Mucosa of stomach (tissue), 1 donor: ENCODE data around the gene DEFB115.
"Not testable (repeated sequence)": the region's sequence is repeated elsewhere in the genome, so short reads cannot be mapped to it uniquely, and the experiment has no call there.

Experiments used
- H3K27me3 ChIP-seq: one replicate; pipeline ENCODE4 v1.7.0; 2013; ENCODE audit warnings: mild to moderate bottlenecking, low read length; ENCODE audit not compliant: control insufficient read depth, insufficient read depth
- H3K36me3 ChIP-seq: one replicate; pipeline ENCODE4 v1.7.0; 2013; ENCODE audit warnings: low read length; ENCODE audit not compliant: control insufficient read depth, insufficient read depth
- H3K4me1 ChIP-seq: one replicate; pipeline ENCODE4 v1.7.0; 2013; ENCODE audit warnings: mild to moderate bottlenecking, low read length; ENCODE audit not compliant: control insufficient read depth, insufficient read depth
- H3K4me3 ChIP-seq: one replicate; pipeline ENCODE4 v1.7.0; 2013; ENCODE audit warnings: low read length
- H3K9ac ChIP-seq: one replicate; pipeline ENCODE4 v1.7.0; 2013; ENCODE audit warnings: mild to moderate bottlenecking, low read length, moderate library complexity
- H3K9me3 ChIP-seq: one replicate; pipeline ENCODE4 v1.7.0; 2013; ENCODE audit warnings: mild to moderate bottlenecking, low read length, moderate library complexity; ENCODE audit not compliant: control insufficient read depth
- donor health status: Pancreatic carcinoma.

Gene DEFB115, protein sequence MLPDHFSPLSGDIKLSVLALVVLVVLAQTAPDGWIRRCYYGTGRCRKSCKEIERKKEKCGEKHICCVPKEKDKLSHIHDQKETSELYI

DNA sequence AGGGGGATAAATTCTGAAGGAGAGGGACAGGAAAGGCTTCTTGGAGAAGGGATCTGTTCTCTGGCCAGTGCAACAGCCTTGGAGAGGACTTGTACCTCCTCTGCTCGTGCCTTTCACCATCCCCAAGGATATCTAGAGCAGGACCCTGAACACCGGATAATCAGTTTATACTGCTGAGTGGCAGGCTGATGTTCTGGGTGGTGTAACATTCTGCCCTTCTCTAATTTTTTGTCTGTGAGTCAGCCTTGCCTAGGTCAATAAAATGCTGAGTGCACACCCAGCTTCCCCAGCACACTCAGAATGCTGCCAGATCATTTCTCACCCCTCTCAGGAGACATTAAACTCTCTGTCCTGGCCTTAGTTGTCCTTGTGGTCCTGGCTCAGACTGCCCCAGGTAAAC lies at the start of gene DEFB115:
Gene DEFB115 (plus strand): TSS at position 301 of the 400 bp plus-strand sequence. CDS start 0 bp downstream, at position 301.
- Histone ChIP-seq H3K4me3 (no peak within 1 kb of the TSS), H3K9me3 (no peaks in the 10 kb centered on the region), H3K4me1 (no peaks in the 10 kb centered on the region), H3K9ac (no peak within 1 kb of the TSS), H3K36me3 (no peaks in the 10 kb centered on the region), H3K27me3 (no peaks in the 10 kb centered on the region)

DNA sequence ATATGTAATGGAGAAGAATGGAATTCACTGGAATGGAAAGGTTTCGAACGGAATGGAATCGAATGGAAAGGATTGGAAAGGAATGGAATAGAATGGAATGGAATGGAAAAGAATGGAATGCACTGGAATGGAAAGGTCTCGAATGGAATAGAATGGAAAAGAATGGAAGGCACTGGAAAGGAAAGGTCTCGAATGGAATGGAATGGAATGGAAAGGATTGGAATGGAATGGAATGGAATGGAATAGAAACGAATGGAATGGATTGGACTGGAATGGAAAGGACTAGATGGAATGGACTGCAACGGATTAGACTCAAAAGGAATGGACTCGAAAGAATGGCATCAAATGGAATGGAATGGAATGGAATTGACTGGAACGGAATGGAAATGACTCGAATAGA lies 20.5 kb upstream of the DEFB115 start:
- Histone ChIP-seq H3K27me3 (no peaks in the 10 kb centered on the region), H3K4me3 (no peak overlapping the region), H3K9ac (no peak overlapping the region), H3K36me3 (no peaks in the 10 kb centered on the region), H3K4me1 (no peaks in the 10 kb centered on the region), H3K9me3 (no peaks in the 10 kb centered on the region)

DNA sequence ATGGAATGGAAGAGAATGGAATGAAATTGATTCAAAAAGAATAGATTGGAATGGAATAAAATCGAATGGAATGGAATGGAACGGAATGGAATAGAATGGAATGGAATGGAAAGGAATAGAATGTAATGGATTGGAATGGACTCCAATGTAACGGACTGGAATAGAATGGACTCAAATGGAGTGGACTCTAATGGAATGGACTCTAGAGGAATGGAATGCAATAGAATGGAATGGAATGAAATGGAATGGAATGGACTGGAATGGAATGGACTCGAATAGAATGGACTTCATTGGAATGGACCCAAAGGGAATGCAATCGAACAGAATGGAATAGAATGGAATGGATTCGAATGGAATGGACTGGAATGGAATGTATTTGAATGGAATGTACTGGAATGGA lies 19.7 kb upstream of the DEFB115 start:
- Histone ChIP-seq H3K27me3 (no peaks in the 10 kb centered on the region), H3K9ac (no peak overlapping the region), H3K4me1 (no peaks in the 10 kb centered on the region), H3K4me3 (no peak overlapping the region), H3K36me3 (no peaks in the 10 kb centered on the region), H3K9me3 (no peaks in the 10 kb centered on the region)

GRCh38 chr20:31239139-31239538 lies 18.3 kb upstream of the DEFB115 start:
- Histone ChIP-seq H3K4me3 (no peak overlapping the region), H3K9ac (no peak overlapping the region), H3K4me1 (no peaks in the 10 kb centered on the region)

DNA sequence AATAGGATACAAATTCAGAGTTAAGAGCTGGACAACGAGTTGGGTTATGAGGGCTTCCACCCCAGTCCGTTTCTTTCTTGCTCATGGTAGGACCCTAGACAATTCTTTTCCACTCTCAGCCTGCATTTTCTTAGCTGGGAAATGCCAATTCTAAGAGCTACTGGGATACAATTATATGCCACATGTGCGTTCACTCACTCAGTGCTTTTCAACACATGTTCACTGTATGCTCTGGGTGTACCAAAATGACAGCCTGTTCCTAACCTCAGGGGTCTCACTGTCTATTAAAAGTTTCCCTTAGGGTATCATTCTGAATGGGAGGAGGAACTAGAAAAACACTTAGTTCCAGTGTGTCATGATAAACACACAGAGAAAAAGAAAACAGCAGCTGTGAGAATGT lies 505 bp upstream of the DEFB115 start:
- no peaks in the 10 kb centered on the region for H3K4me1 ChIP-seq
- no peak overlapping the region for H3K9ac ChIP-seq
- H3K27me3 ChIP-seq = no peaks in the 10 kb centered on the region
- no peaks in the 10 kb centered on the region for H3K9me3 ChIP-seq
- no peak overlapping the region for H3K4me3 ChIP-seq
- no peaks in the 10 kb centered on the region for H3K36me3 ChIP-seq

More at GRCh38 chr20:31239139-31239538, 18.3 kb upstream of the DEFB115 start:
- H3K27me3 ChIP-seq = no peaks in the 10 kb centered on the region
- no peaks in the 10 kb centered on the region for H3K36me3 ChIP-seq
- no peaks in the 10 kb centered on the region for H3K9me3 ChIP-seq

DNA sequence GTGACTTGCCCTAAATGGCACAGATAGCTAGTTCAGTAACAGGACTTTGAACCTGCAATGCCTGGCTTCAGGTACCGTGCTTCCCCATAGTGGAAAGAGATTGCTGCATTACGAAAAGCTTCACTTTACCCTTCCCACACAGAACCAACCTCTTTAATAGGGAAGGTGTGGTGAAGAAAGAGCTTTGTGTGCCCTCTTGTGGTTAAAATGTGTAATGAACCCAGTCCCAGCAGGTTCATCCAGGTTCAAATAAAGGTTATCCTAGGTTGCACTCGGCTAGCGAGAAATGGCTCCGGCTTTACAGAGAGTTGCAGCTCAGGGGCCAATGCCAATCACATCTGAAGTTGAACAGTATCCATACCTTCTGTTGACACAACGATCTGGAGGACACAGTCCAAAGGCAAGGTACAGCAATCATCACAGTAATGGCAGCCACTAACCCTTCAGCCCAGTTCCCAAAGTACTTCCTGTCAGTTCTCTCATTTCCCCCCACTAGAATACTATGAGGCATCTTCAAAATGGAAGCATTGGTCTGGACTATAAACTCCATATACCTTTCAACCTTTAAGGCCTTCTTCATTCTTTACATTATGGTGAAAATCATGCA lies 3.0 kb downstream of the DEFB115 start:
- no peaks in the 10 kb centered on the region for H3K36me3 ChIP-seq
- H3K27me3 ChIP-seq = no peaks in the 10 kb centered on the region
- H3K9ac ChIP-seq = no peak overlapping the region
- no peaks in the 10 kb centered on the region for H3K9me3 ChIP-seq
- H3K4me1 ChIP-seq = no peaks in the 10 kb centered on the region
- H3K4me3 ChIP-seq = no peak overlapping the region

DNA sequence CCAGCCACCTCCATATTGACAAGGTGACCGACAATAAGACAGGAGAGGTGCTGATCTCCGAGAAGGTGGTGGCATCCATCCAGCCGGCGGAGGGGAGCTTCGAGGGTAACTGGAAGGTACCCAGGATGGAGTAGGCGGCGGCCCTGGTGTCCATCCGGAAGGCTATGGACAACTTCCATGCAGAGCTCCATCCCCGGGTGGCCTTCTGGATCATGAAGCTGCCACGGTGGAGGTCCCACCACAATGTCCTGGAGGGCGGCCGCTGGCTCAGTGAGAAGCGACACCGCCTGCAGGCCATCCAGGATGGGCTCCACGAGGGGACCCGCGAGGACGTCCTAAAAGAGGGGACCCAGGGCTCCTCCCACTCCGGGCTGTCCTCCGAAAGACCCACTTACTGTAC lies 17.0 kb downstream of the DEFB115 start:
- no peak overlapping the region for H3K4me3 ChIP-seq
- H3K36me3 ChIP-seq = no peaks in the 10 kb centered on the region
- H3K4me1 ChIP-seq = no peaks in the 10 kb centered on the region
- H3K27me3 ChIP-seq = no peaks in the 10 kb centered on the region
- no peaks in the 10 kb centered on the region for H3K9me3 ChIP-seq
- no peak overlapping the region for H3K9ac ChIP-seq

GRCh38 chr20:31278178-31278577 lies 20.7 kb downstream of the DEFB115 start:
- no peaks in the 10 kb centered on the region for H3K27me3 ChIP-seq
- no peak overlapping the region for H3K4me3 ChIP-seq

DNA sequence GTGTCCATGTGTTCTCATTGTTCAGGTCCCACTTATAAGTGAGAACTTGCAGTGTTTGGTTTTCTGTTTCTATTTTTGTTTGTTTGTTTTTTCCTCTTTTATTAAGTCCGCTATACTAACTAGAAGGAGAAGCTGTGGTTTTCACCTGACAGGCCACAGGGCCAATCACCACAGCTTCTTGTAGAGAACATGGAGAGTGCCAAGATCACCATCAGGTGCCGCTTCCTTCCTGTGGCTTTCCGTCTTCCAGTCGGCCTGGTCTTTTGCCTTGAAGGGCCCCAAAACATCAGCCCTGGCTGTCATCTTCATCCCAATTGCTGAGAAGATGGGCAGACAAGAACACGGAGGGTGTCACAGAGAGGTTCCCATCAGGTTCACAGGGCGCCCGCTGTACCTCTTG lies 27.5 kb downstream of the DEFB115 start:
- not testable (repeated sequence) for H3K9me3 ChIP-seq, H3K4me3 ChIP-seq, H3K36me3 ChIP-seq, H3K27me3 ChIP-seq, H3K4me1 ChIP-seq, H3K9ac ChIP-seq

More at GRCh38 chr20:31278178-31278577, 20.7 kb downstream of the DEFB115 start:
- Histone ChIP-seq H3K4me1 (no peaks in the 10 kb centered on the region), H3K9ac (no peak overlapping the region), H3K9me3 (no peaks in the 10 kb centered on the region), H3K36me3 (no peaks in the 10 kb centered on the region)

DNA sequence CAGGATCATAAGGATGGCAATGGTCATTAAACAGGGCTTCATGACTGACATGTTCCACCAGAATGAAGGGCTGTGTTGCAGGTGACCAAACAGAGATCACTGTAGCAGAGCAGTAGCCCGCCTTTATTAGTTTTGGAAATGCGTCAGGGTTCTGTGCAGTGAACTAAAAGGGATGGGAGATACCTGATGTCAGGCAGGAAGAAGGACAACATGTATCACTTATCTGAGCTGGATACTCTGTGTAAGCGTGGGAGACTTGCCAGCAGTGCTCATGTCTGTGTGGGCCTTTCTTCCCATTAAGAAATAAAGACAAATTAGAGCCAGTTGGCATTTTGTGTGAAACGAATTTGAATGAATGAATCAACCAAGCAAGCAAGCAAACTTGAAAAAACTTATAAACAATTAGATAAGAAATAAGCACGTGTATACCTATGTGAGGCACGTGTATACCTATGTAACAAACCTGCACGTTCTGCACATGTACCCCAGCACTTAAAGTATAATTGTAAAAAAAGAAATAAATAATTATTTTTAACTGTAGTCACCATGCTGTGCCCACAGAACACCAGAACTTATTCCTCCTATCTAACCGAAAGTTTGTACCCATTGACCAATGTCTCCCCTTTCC lies 51.2 kb downstream of the DEFB115 start, which contains the start of gene DEFB116:
Gene DEFB116 (minus strand): TSS at position 51 of the 628 bp plus-strand sequence. CDS start 0 bp downstream, at position 51.
- no peaks in the 10 kb centered on the region for H3K4me1 ChIP-seq
- H3K36me3 ChIP-seq = no peaks in the 10 kb centered on the region
- H3K27me3 ChIP-seq = no peaks in the 10 kb centered on the region
- no peak within 1 kb of the TSS for H3K9ac ChIP-seq
- H3K4me3 ChIP-seq = no peak within 1 kb of the TSS
- H3K9me3 ChIP-seq = no peaks in the 10 kb centered on the region
